ENCODE results near the gene CBX3.

- no peak for TF ChIP-seq CTCF (IDR thresholded peaks at IDR 0.05 in 4 of 5, conservative IDR thresholded peaks at IDR 0.05 in 1 of 5)
- TF ChIP-seq POLR2A (IDR thresholded peaks at IDR 0.05): no peak
Measured at GRCh38 chr7:26195182-26195581, 6.4 kb upstream of the CBX3 start.
